Left kidney (tissue), 2 donors: ENCODE data around the gene WDCP. TPM values are rescaled to one million over a fixed set of nuclear protein-coding genes. Genes with fewer than 3 reads are reported as not detected.
"Not testable (repeated sequence)": the region's sequence is repeated elsewhere in the genome, so short reads cannot be mapped to it uniquely, and the experiment has no call there.

Experiments used
- DNase-seq: peaks from one replicate; pipeline ENCODE4 v3.0.0-alpha.2; 2013
- polyA plus RNA-seq: library from polyadenylated mRNA; unstranded; fragments of 120-200 nt; gene quantifications from one replicate; pipeline ENCODE4 v1.2.1, GENCODE V29; 2013; ENCODE audit not compliant: insufficient read length

The WDCP gene
- polyA plus RNA-seq, 1 donor, result 15.9 TPM

- no peak for DNase-seq
Observed at GRCh38 chr2:24073816-24074215, 26.6 kb upstream of the WDCP start.

- DNase-seq, result no peak
Observed at GRCh38 chr2:24072259-24072658, 25.1 kb upstream of the WDCP start.

- no peak for DNase-seq
Observed at GRCh38 chr2:24065341-24065740, 18.1 kb upstream of the WDCP start.

DNA sequence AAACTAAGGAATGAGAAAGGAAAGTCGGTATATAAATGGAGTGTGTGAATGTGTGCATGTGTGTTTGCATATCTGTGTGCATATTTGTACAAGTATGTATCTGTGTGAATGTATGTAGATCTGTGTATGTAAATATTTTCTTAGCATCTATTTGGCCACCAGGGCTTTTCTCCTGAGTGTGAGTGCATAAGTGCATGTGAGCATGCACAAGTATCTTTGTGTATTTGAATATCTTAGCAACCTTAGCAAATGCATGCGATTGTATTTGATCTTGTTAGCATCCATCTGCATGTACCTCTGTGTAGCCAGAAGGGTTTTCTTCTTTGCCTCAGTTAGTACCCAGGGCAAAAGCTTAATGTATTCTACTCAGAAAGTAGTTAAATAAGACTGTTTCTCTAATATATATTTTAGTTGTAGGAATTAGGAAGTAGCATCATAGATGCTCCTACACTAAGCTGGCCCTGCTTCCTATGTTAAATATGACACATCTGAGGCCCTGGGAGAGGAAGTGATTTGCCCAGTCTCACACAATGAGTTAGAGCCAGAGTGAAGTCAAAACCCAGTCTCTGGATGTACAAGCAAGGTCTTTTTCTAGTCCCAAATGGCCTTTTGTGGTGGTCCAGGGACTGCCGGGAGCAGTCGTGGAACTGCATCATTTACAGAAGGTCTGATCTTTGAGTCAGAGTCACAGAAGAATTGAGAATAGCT is 11.5 kb upstream of the WDCP start:
- DNase-seq, result no peak

- no peak for DNase-seq
Observed at GRCh38 chr2:24055750-24056149, 8.6 kb upstream of the WDCP start.

- no peak for DNase-seq
Observed at GRCh38 chr2:24054366-24055010, 7.3 kb upstream of the WDCP start.

DNA sequence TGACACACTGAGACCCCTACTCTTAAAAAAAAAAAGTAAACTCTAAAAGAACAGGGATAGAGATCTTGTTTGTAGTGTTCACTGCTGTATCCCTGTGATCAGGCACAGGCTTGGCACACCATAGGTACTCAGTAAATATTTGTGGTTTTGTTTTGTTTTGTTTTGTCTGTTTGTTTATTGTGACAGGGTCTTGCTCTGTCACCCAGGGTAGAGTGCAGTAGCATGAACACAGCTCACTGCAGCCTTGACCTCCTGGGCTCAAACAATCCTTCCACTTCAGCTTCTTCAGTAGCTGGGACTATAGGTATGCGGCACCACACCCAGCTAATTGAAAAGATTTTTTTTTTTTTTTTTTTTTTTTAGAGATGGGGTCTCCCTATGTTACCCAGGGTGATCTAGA is 5.8 kb upstream of the WDCP start:
- DNase-seq, result no peak

- DNase-seq, result no peak
Observed at GRCh38 chr2:24051833-24052232, 4.6 kb upstream of the WDCP start.

- DNase-seq, result peak; percentile 18
Observed at GRCh38 chr2:24050041-24050979, 3.1 kb upstream of the WDCP start.

GRCh38 chr2:24049485-24050021 is 2.4 kb upstream of the WDCP start, which contains the start of gene FKBP1B:
Gene FKBP1B, plus strand, starts transcription at chr2:24049741. Its CDS starts 109 bp downstream, at chr2:24049850.
- DNase-seq, result peak; percentile 49

DNA sequence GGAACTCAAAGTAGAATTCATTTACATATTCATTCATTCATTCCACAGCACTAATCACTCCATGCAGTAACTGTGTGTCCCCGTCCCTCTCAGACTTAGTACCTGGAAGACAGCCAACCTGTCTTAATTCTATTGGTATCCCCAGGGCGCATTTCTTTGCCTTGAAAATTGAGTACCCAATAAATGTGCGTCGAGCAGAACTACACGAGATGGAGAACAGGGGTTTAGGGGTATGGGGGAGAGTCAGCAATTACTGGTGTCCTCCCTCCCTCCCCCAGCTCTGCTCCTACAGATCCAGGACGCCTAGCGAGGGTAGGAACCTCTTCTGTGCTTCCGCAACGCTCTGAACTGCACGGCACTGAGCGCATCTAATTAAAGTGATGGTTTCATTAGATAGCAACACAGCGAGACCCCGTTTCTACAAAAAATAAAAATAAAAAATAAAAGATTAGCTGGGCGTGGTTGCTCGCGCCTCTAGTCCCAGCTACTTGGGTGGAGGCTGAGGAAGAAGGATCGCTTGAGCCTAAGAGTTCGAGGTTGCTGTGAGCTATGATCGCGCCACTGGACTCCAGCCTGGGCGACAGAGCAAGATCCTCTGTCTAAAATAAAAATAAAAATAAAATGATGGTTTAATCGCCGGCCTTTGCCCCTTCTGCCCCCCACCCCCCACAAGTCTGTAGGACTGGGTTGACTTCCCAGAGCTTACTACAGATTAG is 1.7 kb upstream of the WDCP start:
- DNase-seq, result no peak

- no peak for DNase-seq
Observed at GRCh38 chr2:24047703-24048033, 477 bp upstream of the WDCP start.

- DNase-seq, result no peak
Observed at GRCh38 chr2:24046599-24046929, 627 bp downstream of the WDCP start.

GRCh38 chr2:24045511-24046508 is 1.4 kb downstream of the WDCP start:
- DNase-seq, result no peak

DNA sequence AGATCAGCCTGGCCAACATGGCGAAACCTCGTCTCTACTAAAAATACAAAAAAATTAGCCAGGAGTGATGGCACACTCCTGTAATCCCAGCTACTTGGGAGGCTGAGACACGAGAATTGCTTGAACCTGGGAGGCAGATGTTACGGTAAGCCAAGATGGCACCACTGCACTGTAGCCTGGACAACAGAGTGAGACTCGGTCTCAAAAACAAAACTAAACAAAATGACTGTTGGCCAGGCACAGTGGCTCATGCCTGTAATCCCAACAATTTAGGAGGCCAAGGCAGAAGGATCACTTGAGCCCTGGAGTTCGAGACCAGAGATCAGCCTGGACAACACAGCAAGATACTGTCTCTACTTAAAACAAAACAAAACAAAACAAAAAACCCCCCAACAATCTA is 4.1 kb downstream of the WDCP start:
- not testable (repeated sequence) for DNase-seq

DNA sequence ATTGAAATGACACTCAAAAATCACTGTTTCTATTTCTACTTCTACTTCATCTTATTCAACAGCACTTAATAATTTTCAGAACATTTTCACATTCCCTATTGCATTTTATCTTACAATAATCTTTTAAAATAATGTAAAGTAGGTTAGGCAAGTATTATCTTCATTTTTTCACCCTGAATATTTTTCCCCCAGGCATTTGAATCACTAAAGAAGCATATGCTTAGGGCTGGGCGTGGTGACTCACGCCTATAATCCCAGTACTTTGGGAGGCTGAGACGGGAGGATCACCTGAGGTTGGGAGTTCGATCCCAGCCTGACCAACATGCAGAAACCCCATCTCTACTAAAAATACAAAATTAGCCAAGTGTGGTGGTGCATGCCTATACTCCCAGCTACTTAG is 6.7 kb downstream of the WDCP start:
- DNase-seq, result no peak

- DNase-seq, result no peak
Observed at GRCh38 chr2:24038786-24039499, 8.2 kb downstream of the WDCP start.

GRCh38 chr2:24026233-24026632 is 21.0 kb downstream of the WDCP start:
- DNase-seq, result no peak

DNA sequence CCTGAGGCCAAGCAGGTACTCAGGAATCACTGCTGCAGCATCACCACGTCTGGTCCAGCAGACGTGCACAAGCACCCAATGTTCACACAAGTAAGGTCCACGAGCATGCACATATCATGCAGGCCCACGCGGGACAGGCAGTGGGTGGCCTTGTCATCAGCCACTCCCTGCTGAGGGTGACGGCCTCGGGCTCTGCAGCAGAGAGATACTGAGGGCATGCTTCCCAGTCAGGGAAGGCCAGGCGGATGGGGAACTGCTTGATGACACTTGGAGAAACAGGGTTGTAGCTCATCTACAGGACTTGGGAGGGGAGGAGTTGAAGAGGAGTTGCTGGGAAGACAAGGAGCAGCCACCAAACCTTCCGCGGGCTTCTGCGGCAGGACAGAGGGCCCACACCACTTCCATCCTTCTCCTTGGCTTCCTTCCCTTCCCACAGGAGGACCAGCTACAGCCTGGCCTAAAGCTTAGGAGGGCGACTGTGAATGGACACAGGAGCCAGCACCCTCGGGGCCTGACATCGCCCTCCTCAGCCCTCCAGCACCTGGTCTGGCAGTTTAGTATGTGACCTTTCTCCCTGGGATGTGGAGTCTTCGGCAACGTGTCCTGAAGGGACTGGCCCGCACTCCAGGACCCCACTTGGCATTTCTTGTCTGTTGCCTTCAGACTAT is 22.1 kb downstream of the WDCP start:
- no peak for DNase-seq

- DNase-seq, result no peak
Observed at GRCh38 chr2:24024018-24024417, 23.2 kb downstream of the WDCP start.
